DND-41 (cell line): ENCODE data around the gene CTNNA1.

Experiments used
- ATAC-seq: fragments of 200-7000 bp; cut with Tn5 transposase; 3 replicates; pipeline ENCODE4 v1.9.1; 2021; ENCODE audit warnings: low read depth; ENCODE audit not compliant: insufficient read depth
- DNase-seq: peaks from one replicate; pipeline ENCODE4 v3.0.0-alpha.2; 2020
- H2AFZ ChIP-seq: 2 replicates; pipeline ENCODE4 v1.6.0; 2012; ENCODE audit warnings: low read depth, low read length
- H3K27ac ChIP-seq: 2 replicates; pipeline ENCODE4 v1.5.1; 2012; ENCODE audit warnings: low read length, inconsistent platforms
- H3K27me3 ChIP-seq: fragments of 200-600 bp; sonication (generic); 2 replicates; pipeline ENCODE4 v1.6.0; 2012; ENCODE audit warnings: low read length, mild to moderate bottlenecking, inconsistent platforms; ENCODE audit not compliant: insufficient read depth, poor library complexity
- H3K36me3 ChIP-seq: 2 replicates; pipeline ENCODE4 v1.5.1; 2012; ENCODE audit warnings: low read length, inconsistent platforms; ENCODE audit not compliant: insufficient read depth
- H3K4me1 ChIP-seq: 2 replicates; pipeline ENCODE4 v1.5.1; 2012; ENCODE audit warnings: mild to moderate bottlenecking, low read length; ENCODE audit not compliant: insufficient read depth
- H3K4me2 ChIP-seq: 2 replicates; pipeline ENCODE4 v1.6.0; 2012; ENCODE audit warnings: mild to moderate bottlenecking, moderate library complexity, low read length, inconsistent platforms; ENCODE audit not compliant: insufficient read depth
- H3K4me3 ChIP-seq, 2 experiments: fragments of 200-600 bp in 1 of 2; shearing (Covaris generic) in 1 of 2; 2 replicates each; pipeline ENCODE4 v1.5.1; 2012 to 2016; ENCODE audit warnings: inconsistent platforms in 2 of 2, low read length in 2 of 2, mild to moderate bottlenecking in 2 of 2, low read depth in 1 of 2, moderate library complexity in 1 of 2
- H3K79me2 ChIP-seq: 2 replicates; pipeline ENCODE4 v1.6.0; 2012; ENCODE audit warnings: low read length, inconsistent platforms; ENCODE audit not compliant: insufficient read depth
- H3K9ac ChIP-seq: 2 replicates; pipeline ENCODE4 v1.6.0; 2012; ENCODE audit warnings: low read depth, mild to moderate bottlenecking, inconsistent platforms, low read length, moderate library complexity
- H3K9me3 ChIP-seq: 2 replicates; pipeline ENCODE4 v1.5.1; 2012; ENCODE audit warnings: low read length, moderate library complexity, mild to moderate bottlenecking, inconsistent platforms; ENCODE audit not compliant: insufficient read depth, severe bottlenecking
- H4K20me1 ChIP-seq: 2 replicates; pipeline ENCODE4 v1.6.0; 2012; ENCODE audit warnings: low read length; ENCODE audit not compliant: insufficient read depth
- CTCF ChIP-seq: IDR thresholded peaks from 2 replicates; pipeline ENCODE4 v1.5.1; 2012; ENCODE audit warnings: borderline replicate concordance, low read length, moderate library complexity, mild to moderate bottlenecking; ENCODE audit not compliant: poor library complexity, severe bottlenecking; ENCODE audit errors: extremely low read depth
- EZH2 ChIP-seq: IDR thresholded peaks from 3 replicates; pipeline ENCODE4 v1.6.1; 2012; ENCODE audit warnings: borderline replicate concordance, low read depth, mild to moderate bottlenecking, moderate library complexity, low read length, inconsistent platforms; ENCODE audit not compliant: severe bottlenecking

The CTNNA1 gene

GRCh38 chr5:138790684-138791083 is 37.5 kb downstream of the CTNNA1 start:
- Histone ChIP-seq H3K4me2 (no peak overlapping the region), H3K79me2 (no peaks in the 10 kb centered on the region), H3K9me3 (no peaks in the 10 kb centered on the region), H4K20me1 (no peaks in the 10 kb centered on the region), H3K9ac (no peak overlapping the region), H3K27ac (no peak overlapping the region), H3K4me1 (no peaks in the 10 kb centered on the region; the same call in 1 of the 2 replicates), H2AFZ (no peak overlapping the region), H3K27me3 (no peaks in the 10 kb centered on the region), H3K36me3 (no peaks in the 10 kb centered on the region), H3K4me3 (no peak overlapping the region)
- TF ChIP-seq EZH2 (no peak), CTCF (no peak)
- DNase-seq, result no peak
- ATAC-seq, result no peak

GRCh38 chr5:138792195-138792790 is 39.1 kb downstream of the CTNNA1 start:
- TF ChIP-seq EZH2 (no peak), CTCF (no peak)
- H3K9me3 ChIP-seq, result no peaks in the 10 kb centered on the region
- ATAC-seq (no peak), DNase-seq (no peak)
- no peak overlapping the region for H3K4me3 ChIP-seq
- H3K4me2 ChIP-seq, result no peak overlapping the region
- H3K27ac ChIP-seq, result no peak overlapping the region
- H3K36me3 ChIP-seq, result no peaks in the 10 kb centered on the region
- no peak overlapping the region for H3K9ac ChIP-seq
- no peaks in the 10 kb centered on the region; the same call in 1 of the 2 replicates for H3K4me1 ChIP-seq
- H4K20me1 ChIP-seq, result no peaks in the 10 kb centered on the region
- no peaks in the 10 kb centered on the region for H3K27me3 ChIP-seq
- H3K79me2 ChIP-seq, result no peaks in the 10 kb centered on the region
- no peak overlapping the region for H2AFZ ChIP-seq

GRCh38 chr5:138793575-138793974 is 40.4 kb downstream of the CTNNA1 start:
- Histone ChIP-seq H3K36me3 (no peaks in the 10 kb centered on the region), H2AFZ (no peak overlapping the region), H3K4me2 (no peak overlapping the region), H3K9me3 (no peaks in the 10 kb centered on the region), H3K27me3 (no peaks in the 10 kb centered on the region), H3K79me2 (no peaks in the 10 kb centered on the region), H3K4me1 (no peaks in the 10 kb centered on the region; the same call in 1 of the 2 replicates), H4K20me1 (no peaks in the 10 kb centered on the region), H3K4me3 (no peak overlapping the region), H3K9ac (no peak overlapping the region), H3K27ac (no peak overlapping the region)
- DNase-seq (no peak), ATAC-seq (no peak)
- TF ChIP-seq CTCF (no peak), EZH2 (no peak)
